ENCODE data around the gene MGME1.

MGME1 gene

DNA sequence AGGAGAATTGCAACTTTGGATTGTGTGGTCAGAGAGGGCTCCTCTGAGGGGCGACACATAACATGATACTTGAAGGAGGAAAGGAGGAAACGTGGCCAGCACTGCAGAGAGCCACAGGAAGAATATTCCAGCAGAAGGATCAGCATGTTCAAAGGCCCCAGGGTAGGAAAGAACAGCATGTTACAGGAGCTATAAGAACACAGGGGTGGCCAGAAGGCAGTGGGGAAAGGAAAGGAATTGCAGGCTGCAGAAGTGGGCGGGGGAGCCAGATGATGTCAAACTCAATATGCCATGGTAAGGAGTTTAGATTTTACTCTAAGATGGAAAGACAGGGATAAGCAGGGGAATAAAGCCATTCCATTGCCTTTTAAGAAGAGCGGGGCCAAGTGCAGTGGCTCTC is 30.7 kb downstream of the MGME1 start:
- peaks cover 5% of the 10 kb centered on the region for H3K4me1 ChIP-seq
- no peaks in the 10 kb centered on the region for H3K79me2 ChIP-seq
- no peaks in the 10 kb centered on the region for H3K27me3 ChIP-seq (ENCODE audit: control insufficient read depth, insufficient read depth, low read length)
- no peaks in the 10 kb centered on the region for H3K36me3 ChIP-seq (ENCODE audit: control insufficient read depth, insufficient read depth, low read length)
- H3K9ac ChIP-seq: no peak overlapping the region
- H3K27ac ChIP-seq: no peak overlapping the region
- H2AFZ ChIP-seq: no peak overlapping the region
- no peaks in the 10 kb centered on the region for H3K9me3 ChIP-seq (ENCODE audit: control insufficient read depth, low read length)
- TF ChIP-seq, protein P1, sequence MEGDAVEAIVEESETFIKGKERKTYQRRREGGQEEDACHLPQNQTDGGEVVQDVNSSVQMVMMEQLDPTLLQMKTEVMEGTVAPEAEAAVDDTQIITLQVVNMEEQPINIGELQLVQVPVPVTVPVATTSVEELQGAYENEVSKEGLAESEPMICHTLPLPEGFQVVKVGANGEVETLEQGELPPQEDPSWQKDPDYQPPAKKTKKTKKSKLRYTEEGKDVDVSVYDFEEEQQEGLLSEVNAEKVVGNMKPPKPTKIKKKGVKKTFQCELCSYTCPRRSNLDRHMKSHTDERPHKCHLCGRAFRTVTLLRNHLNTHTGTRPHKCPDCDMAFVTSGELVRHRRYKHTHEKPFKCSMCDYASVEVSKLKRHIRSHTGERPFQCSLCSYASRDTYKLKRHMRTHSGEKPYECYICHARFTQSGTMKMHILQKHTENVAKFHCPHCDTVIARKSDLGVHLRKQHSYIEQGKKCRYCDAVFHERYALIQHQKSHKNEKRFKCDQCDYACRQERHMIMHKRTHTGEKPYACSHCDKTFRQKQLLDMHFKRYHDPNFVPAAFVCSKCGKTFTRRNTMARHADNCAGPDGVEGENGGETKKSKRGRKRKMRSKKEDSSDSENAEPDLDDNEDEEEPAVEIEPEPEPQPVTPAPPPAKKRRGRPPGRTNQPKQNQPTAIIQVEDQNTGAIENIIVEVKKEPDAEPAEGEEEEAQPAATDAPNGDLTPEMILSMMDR (IDR thresholded peaks at IDR 0.05): no peak
- H3K4me3 ChIP-seq (ENCODE audit: low read depth, low read length): no peak overlapping the region
- no peak overlapping the region for H3K4me2 ChIP-seq (ENCODE audit: low read length)

DNA sequence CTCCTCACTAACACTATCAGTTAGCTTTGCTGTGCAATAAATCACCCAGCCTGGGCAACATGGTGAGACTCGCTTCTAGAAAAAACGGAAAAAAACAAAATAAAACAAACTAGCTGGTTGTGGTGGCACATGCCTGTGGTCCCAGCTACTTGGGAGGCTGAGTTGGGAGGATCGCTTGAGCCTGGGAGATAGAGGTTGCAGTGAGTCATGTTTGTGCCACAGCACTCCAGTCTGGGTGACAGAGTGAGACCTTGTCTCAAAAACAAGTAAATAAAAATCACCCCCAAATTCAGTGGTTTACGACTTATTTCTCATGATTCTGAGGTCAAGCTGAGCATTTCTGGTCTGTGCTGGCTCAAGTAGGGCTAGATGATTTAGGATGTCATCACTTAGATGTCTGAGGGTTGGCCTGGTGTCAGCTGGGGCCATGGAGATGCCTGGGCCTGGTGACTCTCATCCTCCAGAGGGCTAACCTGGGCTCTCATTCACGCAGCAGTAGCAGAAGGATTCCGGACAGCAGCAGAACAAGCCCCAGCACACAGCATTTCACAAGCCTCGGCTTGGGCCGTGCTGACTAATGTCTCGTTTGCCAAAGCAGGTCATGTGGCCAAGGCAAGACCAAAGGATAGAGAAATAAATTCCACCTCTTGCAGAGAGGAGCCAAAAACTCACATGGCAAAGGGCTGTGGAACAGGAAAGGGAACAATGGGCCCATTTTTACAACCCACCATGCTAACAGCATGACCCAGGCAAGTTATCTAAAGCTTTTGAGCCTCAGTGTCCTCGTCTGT is 32.5 kb downstream of the MGME1 start:
- no peaks in the 10 kb centered on the region for H3K9me3 ChIP-seq (ENCODE audit: control insufficient read depth, low read length)
- H3K36me3 ChIP-seq (ENCODE audit: control insufficient read depth, insufficient read depth, low read length): no peaks in the 10 kb centered on the region
- H3K9ac ChIP-seq: no peak overlapping the region
- H2AFZ ChIP-seq: no peak overlapping the region
- H3K27me3 ChIP-seq (ENCODE audit: control insufficient read depth, insufficient read depth, low read length): no peaks in the 10 kb centered on the region
- H3K4me1 ChIP-seq: no peaks in the 10 kb centered on the region
- H3K27ac ChIP-seq: no peak overlapping the region
- TF ChIP-seq, protein P1 (IDR thresholded peaks at IDR 0.05): no peak
- no peak overlapping the region for H3K4me2 ChIP-seq (ENCODE audit: low read length)
- no peaks in the 10 kb centered on the region for H3K79me2 ChIP-seq
- H3K4me3 ChIP-seq (ENCODE audit: low read depth, low read length): no peak overlapping the region

DNA sequence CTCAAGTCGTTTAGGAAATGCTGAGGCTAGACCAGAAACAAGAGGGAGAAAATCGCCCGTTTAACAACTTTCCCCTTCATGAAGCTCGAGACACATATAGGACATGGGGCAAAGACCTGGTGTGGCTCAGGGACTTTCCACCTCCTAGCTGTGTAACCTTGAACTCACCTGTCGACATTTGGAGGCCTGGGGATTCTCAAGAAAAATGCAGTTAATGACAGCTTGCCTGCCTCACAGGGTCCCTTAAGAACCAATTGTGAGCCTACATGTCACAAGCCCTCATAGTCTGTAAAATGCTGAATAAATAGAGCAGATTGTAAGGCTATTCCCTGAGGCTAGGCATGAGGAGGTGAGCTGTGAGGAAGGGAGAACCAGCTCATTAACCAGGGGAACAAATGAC is 35.1 kb downstream of the MGME1 start:
- H3K27ac ChIP-seq: no peak overlapping the region

DNA sequence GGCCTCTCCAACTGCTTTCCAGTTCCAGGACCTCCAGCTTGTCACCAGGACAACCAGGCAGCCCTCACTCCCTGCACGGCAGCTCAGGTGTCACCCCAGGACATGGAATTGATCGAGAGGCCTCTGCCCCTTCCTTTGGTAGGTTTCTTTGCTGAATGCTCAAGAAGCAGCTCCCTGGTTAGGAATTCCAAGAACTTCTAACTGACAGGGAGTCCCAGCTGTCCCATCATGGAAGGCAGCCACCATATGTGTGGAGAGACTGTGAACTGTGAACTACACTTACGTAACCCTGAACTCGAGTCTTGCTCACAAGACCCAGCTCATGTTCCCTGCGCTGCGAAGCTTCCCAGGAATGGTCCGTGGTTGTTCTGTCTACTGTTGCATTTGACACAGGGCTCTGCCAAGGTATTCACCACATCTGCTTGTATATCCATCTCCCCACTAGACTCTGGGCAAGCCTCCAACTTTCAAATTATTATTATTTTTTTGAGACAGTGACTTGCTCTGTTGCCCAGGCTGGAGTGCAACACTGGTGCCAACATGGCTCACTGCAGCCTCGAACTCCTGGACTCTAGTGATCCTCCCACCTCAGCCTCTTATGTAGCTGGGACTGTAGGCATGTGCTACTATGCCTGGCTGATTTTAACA is 35.7 kb downstream of the MGME1 start:
- Histone ChIP-seq H2AFZ (no peak overlapping the region), H3K27ac (no peak overlapping the region)

More for the DNA sequence above, 35.1 kb downstream of the MGME1 start:
- Histone ChIP-seq H3K9ac (no peak overlapping the region), H3K9me3 (ENCODE audit: control insufficient read depth, low read length) (no peaks in the 10 kb centered on the region), H3K36me3 (ENCODE audit: control insufficient read depth, insufficient read depth, low read length) (no peaks in the 10 kb centered on the region), H3K79me2 (no peaks in the 10 kb centered on the region), H3K4me2 (ENCODE audit: low read length) (no peak overlapping the region), H3K27me3 (ENCODE audit: control insufficient read depth, insufficient read depth, low read length) (no peaks in the 10 kb centered on the region), H3K4me1 (no peaks in the 10 kb centered on the region), H3K4me3 (ENCODE audit: low read depth, low read length) (no peak overlapping the region), H2AFZ (no peak overlapping the region)
- TF ChIP-seq, protein P1 (IDR thresholded peaks at IDR 0.05): no peak

More for the DNA sequence above, 35.7 kb downstream of the MGME1 start:
- H3K36me3 ChIP-seq (ENCODE audit: control insufficient read depth, insufficient read depth, low read length): no peaks in the 10 kb centered on the region
- TF ChIP-seq, protein P1 (IDR thresholded peaks at IDR 0.05): no peak
- H3K4me1 ChIP-seq: no peaks in the 10 kb centered on the region
- H3K4me3 ChIP-seq (ENCODE audit: low read depth, low read length): no peak overlapping the region
- H3K4me2 ChIP-seq (ENCODE audit: low read length): no peak overlapping the region
- no peaks in the 10 kb centered on the region for H3K9me3 ChIP-seq (ENCODE audit: control insufficient read depth, low read length)
- no peaks in the 10 kb centered on the region for H3K27me3 ChIP-seq (ENCODE audit: control insufficient read depth, insufficient read depth, low read length)
- no peak overlapping the region for H3K9ac ChIP-seq
- no peaks in the 10 kb centered on the region for H3K79me2 ChIP-seq
